HG03196 (cell line): Measurements from ENCODE around the gene USP20.

Source experiments
- ATAC-seq: cut with Tn5 transposase; IDR thresholded peaks from one replicate; pipeline ENCODE4 v1.9.1; 2021; ENCODE audit not compliant: unreplicated experiment

Gene USP20

GRCh38 chr9:129874261-129875101, 39.2 kb downstream of the USP20 start:
- no peak for ATAC-seq

DNA sequence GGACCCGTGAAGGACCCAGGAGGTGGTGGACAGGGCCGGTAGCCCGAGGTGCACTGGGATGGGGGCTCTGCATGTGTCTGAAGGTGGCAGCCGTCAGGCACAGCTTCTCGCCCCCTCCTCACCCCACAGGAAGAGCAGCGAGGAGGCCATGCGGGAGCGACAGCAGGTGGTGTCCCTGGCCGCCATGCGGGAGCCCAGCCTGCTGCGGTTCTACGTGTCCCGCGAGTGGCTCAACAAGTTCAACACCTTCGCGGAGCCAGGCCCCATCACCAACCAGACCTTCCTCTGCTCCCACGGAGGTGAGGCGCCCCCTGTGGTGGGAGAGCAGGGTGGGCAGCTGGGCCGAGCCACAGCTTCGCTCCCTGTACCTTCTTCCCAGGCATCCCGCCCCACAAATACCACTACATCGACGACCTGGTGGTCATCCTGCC, 39.9 kb downstream of the USP20 start:
- no peak for ATAC-seq

DNA sequence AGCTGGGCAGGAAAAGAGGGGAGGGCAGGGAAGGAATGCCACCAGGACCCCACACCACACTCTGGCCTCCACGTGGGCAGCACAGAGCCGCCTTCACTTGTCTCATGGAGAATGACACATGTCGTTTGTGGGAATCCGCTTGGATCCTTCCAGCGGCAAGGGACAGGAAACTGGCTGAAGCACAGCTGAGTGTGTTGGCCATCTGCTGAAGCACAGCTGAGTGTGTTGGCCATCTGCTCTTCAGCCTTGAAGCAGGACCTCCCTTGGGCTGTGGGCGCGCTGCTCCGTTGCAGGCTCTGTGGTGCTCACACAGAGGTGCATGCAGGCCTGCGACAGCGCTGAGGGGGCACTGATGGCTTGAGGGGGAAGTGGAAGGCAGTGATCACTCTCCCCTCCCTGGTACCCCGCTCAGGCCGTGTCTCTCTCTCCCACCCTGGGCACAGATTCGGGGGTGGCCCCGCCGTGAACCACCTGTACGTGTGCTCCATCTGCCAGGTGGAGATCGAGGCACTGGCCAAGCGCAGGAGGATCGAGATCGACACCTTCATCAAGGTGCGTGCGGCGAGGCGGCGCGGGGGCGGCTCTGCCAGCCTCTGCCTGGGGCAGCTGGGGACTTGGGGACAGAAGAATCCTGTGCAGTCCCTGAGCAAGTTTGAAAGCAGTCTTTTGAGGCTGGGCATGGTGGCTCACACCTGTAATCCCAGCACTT, 40.6 kb downstream of the USP20 start:
- no peak for ATAC-seq

DNA sequence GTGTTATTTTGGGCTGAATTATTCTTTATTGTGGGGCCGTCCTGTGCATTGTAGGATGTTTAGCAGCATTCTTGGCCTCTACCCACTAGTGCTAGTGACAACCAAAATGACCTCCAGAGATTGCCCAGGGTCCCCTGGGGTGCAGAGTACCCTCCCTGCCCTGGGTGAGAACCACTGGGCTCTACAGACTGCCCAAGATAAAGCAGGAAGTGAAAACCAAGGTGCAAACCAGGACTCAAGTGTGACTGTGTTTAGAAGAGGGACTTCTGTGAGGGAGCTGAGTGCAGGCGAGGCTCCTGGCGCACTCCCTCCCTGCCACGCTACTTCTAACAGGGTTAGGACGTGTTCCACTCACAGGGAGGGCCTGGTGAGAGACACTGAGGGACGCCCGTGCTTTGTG, 41.6 kb downstream of the USP20 start:
- no peak for ATAC-seq

DNA sequence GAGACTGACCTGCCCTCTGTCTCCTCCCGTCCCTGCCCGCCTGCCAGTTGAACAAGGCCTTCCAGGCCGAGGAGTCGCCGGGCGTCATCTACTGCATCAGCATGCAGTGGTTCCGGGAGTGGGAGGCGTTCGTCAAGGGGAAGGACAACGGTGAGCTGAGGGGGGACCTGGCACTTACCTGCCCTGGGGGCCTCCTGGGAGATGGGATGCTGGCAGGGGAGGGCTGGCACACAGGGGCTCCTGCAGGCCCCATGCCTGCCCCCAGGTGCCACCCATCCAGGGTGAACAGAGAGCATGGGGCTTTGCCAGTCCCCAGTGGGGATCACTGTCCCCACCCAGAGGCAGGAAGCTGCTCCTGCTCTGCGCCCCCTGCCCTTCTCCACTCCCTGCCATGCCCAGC, 43.0 kb downstream of the USP20 start:
- ATAC-seq: no peak

DNA sequence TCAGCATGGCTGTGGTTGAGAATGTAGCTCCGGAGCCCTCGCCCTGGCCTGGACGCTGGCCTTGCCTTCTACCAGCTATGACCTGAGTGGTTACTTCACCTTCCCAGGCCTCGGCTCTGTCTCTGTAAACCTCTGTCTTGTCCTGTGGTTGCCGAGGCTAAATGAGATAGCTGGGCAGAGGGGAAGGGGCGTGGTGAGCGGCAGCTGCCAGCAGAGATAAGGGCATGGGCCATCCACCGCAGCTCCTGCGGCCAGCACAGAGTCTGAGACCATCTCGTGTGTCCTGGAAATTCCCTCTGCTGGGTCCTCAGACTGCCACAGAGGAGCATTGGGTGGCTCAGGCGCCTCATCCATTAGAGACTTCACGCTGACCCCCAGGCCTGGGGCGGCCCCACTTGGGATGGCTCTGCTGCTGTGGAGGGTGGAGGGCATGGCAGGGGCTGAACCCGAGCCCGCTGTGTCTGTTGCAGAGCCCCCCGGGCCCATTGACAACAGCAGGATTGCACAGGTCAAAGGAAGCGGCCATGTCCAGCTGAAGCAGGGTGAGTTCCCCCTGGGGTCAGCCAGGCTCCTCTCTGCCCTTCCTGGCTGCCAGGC, 43.9 kb downstream of the USP20 start:
- ATAC-seq: no peak

- ATAC-seq: no peak
Observed at GRCh38 chr9:129879991-129880653, 44.9 kb downstream of the USP20 start.

DNA sequence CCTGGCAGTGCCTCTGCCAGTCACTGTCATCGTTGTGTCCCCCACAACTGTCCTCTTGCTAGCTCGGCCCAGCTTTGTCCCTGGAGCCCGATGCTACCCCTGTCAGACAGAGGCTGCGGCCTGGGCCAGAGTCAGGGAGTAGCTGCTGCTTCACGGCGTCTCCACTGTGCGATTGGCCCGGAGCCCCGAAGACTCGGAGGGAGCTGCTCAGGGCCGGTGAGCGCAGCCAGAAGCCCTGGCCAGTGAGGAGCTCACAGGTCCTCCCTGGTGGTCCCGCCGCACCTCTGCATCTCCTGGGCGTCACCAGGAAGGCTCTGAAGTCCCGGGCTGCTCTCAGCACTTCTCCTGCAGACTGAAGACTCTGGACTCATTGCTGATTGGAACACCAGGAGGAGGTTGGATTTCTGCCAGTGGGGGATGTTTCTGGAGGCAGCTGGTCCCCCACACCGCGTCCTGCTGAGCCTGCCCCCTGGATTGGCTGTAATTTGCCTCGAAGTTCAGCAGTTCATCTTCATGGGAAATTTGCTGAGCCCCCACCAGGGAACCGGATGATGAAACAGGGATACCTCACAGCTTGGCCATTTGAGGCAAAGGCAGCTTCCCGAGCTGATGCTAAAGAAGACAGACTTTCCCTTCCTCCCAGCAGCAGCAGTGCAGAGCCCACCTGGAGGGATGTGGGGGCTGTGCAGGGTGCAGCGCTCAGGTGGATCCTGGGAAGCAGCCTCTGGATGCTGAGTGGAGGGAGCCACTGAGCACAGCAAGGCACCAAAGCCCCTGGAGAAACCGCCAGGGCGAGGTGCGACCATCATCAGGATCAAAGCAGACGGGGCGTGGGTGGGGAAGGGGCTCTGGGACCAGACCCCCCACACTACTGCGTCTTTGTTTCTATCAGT, 45.6 kb downstream of the USP20 start:
- ATAC-seq: no peak

DNA sequence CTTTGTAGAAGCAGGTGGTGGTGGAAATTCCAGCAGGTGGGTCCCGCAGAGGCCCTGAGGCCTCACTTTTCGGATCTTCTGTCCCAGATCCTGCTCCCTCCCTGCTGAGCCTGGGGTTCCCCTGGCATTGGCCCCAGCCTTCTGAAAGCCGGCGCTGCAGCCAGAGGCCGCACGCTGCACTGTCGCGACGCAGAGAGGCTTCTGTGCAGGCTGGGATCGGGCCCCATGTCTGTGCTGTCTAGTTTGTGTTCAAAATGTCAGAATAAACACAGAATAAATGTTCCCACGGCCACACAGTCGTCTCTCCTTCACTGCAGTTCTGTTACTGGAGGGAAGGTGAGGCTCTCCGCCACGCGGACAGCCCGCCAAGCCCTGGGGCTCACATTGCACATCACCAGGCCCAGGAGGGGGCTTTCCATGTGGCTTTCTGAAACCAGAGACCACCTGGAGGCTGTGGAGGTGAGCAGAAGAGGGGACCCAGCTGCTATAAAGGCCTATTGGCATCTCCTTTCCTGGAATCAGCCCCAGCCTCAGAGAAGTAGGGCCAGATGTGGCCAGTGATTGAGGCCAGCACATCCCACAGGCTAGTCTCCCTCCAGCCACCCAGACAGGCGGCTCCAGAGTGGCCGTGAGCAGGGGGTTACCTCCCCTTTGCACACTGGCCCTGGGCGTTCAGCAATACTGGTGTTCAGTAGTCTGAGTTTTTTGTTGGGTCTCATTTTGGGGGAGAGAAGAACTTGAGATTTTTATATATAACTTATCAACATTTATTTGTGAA, 46.5 kb downstream of the USP20 start:
- no peak for ATAC-seq

- ATAC-seq: peak; percentile 34
Observed at GRCh38 chr9:129884220-129885017, 49.2 kb downstream of the USP20 start.

GRCh38 chr9:129885018-129885669, 49.9 kb downstream of the USP20 start:
- no peak for ATAC-seq

DNA sequence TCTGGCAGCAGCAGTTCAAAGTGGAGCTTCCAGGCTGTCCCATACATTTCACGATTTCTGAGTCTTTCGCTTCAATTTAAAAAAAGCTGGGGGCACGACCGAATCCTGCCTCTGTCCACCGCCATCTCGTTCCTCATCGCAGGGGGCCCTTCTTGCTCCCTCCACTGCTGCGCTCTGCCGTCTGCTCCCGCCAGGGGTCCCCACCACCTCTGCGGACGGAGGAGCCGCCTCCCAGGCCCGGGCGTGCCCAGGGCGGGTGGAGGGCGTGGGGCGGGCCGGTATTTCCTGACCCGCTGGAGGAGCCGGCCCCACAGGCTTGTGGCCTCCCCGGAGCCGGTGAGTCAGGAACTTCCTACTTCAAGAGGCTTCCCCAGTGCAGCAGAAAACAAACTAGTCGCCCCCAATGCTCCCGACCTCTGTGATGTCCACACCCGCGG, 50.4 kb downstream of the USP20 start:
- ATAC-seq: peak; percentile 27

- ATAC-seq: no peak
Observed at GRCh38 chr9:129886226-129887174, 51.2 kb downstream of the USP20 start.

- ATAC-seq: no peak
Observed at GRCh38 chr9:129887334-129888292, 52.4 kb downstream of the USP20 start.

- ATAC-seq: peak; percentile 50
Observed at GRCh38 chr9:129888293-129889121, 53.2 kb downstream of the USP20 start.
